Measurements from ENCODE around the gene CDX1. TPM values are rescaled to one million over a fixed set of nuclear protein-coding genes. Genes with fewer than 3 reads are reported as not detected.

Gene CDX1
- total RNA-seq, 1 donor from 2014 or later: not detected

DNA sequence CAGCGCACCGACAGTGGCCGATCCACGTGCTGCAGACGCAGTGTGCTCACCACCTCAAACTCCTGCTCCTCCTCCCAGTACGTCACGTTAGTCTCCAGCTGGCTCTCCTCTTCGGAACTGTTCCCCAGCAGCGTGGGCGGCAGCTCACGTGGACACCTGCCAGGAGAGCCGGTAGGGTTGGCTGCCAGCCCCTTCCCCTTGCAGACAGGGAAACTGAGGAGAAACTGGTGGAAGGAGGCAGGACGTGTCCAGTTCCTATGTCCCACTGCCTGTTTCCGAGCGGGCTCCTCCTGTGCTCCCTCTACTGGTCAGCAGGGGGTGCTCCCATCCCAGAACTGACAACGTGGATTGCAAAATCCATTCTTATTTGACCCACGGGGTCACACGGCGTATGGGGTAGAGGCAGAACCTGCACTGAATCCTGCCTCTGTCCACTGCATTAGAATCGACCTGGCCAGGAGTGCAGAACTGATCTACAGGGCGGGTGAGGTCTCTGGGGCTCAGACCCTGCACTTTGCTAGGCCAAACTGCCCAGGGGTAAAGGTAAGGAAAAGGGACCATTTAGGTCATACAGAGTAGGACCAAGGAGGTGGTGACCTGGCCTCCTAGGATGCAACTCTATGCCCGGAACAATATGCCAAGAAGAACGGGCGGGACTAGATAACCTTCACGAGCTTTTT, 36.6 kb upstream of the CDX1 start:
- FAIRE-seq (no peak), DNase-seq (ENCODE audit: low read depth) (peak; percentile 52)
- peaks cover 2% of the 10 kb centered on the region for H3K27me3 ChIP-seq (ENCODE audit: control insufficient read depth, insufficient read depth, low read length)
- H3K4me3 ChIP-seq (ENCODE audit: low read depth, low read length): no peak overlapping the region
- H3K36me3 ChIP-seq (ENCODE audit: control insufficient read depth, insufficient read depth, low read length): no peaks in the 10 kb centered on the region
- TF ChIP-seq, protein P1, sequence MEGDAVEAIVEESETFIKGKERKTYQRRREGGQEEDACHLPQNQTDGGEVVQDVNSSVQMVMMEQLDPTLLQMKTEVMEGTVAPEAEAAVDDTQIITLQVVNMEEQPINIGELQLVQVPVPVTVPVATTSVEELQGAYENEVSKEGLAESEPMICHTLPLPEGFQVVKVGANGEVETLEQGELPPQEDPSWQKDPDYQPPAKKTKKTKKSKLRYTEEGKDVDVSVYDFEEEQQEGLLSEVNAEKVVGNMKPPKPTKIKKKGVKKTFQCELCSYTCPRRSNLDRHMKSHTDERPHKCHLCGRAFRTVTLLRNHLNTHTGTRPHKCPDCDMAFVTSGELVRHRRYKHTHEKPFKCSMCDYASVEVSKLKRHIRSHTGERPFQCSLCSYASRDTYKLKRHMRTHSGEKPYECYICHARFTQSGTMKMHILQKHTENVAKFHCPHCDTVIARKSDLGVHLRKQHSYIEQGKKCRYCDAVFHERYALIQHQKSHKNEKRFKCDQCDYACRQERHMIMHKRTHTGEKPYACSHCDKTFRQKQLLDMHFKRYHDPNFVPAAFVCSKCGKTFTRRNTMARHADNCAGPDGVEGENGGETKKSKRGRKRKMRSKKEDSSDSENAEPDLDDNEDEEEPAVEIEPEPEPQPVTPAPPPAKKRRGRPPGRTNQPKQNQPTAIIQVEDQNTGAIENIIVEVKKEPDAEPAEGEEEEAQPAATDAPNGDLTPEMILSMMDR (IDR thresholded peaks at IDR 0.05; ENCODE audit: insufficient read depth, low read length, severe bottlenecking): peak; percentile 93

DNA sequence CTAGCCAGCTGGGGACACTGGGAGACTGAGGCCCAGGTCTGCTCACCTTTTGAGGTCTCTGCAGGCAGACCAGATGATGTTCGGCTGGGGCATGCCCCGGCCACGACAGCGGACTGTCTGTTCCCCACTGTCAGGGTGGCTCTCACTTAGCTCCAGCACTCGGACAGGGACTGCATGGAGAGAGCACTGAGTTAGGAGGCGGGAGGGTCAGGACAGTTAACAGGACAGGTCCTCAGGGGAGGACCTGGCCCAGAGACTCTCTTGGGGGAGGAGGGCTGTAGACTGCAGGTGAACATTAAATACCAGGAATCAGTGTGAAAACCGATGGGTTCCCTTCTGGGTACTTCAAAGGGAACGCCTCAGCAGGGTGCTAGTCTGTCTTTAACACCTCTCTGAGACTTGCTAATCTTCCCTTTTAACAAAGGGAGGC, 36.1 kb upstream of the CDX1 start:
- DNase-seq (ENCODE audit: low read depth): no peak
- peaks cover 2% of the 10 kb centered on the region for H3K27me3 ChIP-seq (ENCODE audit: control insufficient read depth, insufficient read depth, low read length)
- FAIRE-seq: no peak
- H3K4me3 ChIP-seq (ENCODE audit: low read depth, low read length): no peak overlapping the region
- H3K36me3 ChIP-seq (ENCODE audit: control insufficient read depth, insufficient read depth, low read length): no peaks in the 10 kb centered on the region
- TF ChIP-seq, protein P1 (IDR thresholded peaks at IDR 0.05; ENCODE audit: insufficient read depth, low read length, severe bottlenecking): no peak

DNA sequence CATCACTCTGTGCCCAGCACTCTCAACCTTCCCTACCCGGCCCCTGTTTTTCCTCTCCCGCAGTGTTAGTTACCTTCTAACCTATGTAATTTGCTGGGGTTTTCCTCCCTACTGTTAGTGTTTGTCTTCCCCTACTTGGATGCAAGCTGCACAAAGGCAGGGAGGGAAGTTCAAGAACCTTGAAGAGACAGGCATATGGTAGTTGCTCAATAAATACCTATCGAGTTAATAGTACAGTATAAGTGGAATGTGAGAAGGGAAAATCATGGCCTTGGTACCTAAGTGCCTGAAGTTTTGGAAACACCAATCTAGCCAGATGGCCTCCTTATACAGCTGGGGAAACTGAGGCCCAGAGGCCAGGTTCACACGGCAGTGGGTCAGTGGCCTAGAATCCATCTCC, 35.1 kb upstream of the CDX1 start:
- H3K36me3 ChIP-seq (ENCODE audit: control insufficient read depth, insufficient read depth, low read length): no peaks in the 10 kb centered on the region
- no peak for FAIRE-seq
- TF ChIP-seq, protein P1 (IDR thresholded peaks at IDR 0.05; ENCODE audit: insufficient read depth, low read length, severe bottlenecking): no peak
- H3K27me3 ChIP-seq (ENCODE audit: control insufficient read depth, insufficient read depth, low read length): peaks cover 2% of the 10 kb centered on the region
- H3K4me3 ChIP-seq (ENCODE audit: low read depth, low read length): no peak overlapping the region
- no peak for DNase-seq (ENCODE audit: low read depth)

DNA sequence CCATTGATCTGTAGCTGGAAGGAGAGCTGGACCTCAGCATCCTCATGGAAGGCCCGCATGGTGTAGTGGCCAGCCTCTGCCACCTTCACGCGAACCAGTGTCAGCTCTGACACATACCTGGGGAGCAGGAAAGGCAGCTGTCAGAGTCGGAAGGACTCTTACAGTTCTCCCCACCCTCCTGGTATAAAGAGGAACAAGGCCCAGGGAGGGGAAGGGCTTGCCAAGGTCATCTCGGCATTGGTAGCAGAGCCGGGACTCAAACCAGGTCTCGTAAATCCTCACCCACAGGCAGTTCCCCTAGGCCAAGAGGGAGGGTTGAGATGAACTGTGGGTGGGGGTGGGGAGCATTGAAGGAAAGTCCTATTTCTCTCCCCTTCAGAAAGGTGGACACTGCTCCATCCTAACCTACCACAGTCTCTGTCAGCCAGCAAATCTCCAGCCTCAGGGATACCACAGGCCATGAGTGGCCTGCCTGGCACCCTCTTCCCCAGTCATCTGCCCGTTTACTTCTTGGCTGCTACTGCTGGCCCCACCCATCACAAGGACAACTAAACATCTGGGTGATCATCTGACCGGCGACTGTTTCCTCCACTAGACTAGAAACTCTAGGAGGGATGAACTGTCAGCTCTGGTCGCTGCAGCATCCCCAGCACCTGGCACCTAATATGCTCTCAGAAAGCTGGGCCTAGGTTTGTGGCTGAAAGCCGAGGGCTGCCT, 34.4 kb upstream of the CDX1 start:
- Histone ChIP-seq H3K4me3 (ENCODE audit: low read depth, low read length) (no peak overlapping the region), H3K36me3 (ENCODE audit: control insufficient read depth, insufficient read depth, low read length) (no peaks in the 10 kb centered on the region), H3K27me3 (ENCODE audit: control insufficient read depth, insufficient read depth, low read length) (peaks cover 2% of the 10 kb centered on the region)
- TF ChIP-seq, protein P1 (IDR thresholded peaks at IDR 0.05; ENCODE audit: insufficient read depth, low read length, severe bottlenecking): no peak
- DNase-seq (ENCODE audit: low read depth): no peak
- no peak for FAIRE-seq

DNA sequence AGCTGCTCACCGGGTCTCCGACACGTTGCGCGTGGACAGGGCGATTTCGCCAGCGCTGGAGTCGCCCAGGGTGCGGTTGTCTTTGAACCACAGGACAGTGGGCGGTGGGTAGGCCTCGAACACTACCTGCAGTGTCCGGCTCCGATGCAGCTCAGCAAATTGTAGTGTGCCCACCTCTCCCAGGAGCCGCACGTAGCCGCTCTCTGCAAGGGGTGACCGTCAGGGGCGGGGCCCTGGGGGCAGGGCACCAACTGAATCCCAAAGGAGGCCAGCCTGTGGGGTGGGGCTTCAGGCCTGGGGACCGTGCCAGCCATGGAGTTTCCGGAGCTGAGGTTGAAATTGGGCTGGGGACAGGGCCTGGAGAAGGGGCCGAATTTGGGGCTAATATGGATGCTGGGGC, 33.8 kb upstream of the CDX1 start:
- H3K27me3 ChIP-seq (ENCODE audit: control insufficient read depth, insufficient read depth, low read length): peaks cover 2% of the 10 kb centered on the region
- H3K4me3 ChIP-seq (ENCODE audit: low read depth, low read length): no peak overlapping the region
- TF ChIP-seq, protein P1 (IDR thresholded peaks at IDR 0.05; ENCODE audit: insufficient read depth, low read length, severe bottlenecking): no peak
- DNase-seq (ENCODE audit: low read depth) (no peak), FAIRE-seq (no peak)
- H3K36me3 ChIP-seq (ENCODE audit: control insufficient read depth, insufficient read depth, low read length): no peaks in the 10 kb centered on the region

Measured in bronchial epithelial cell (primary cell).